ENCODE data around the gene GPR162.

The GPR162 gene, protein sequence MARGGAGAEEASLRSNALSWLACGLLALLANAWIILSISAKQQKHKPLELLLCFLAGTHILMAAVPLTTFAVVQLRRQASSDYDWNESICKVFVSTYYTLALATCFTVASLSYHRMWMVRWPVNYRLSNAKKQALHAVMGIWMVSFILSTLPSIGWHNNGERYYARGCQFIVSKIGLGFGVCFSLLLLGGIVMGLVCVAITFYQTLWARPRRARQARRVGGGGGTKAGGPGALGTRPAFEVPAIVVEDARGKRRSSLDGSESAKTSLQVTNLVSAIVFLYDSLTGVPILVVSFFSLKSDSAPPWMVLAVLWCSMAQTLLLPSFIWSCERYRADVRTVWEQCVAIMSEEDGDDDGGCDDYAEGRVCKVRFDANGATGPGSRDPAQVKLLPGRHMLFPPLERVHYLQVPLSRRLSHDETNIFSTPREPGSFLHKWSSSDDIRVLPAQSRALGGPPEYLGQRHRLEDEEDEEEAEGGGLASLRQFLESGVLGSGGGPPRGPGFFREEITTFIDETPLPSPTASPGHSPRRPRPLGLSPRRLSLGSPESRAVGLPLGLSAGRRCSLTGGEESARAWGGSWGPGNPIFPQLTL

DNA sequence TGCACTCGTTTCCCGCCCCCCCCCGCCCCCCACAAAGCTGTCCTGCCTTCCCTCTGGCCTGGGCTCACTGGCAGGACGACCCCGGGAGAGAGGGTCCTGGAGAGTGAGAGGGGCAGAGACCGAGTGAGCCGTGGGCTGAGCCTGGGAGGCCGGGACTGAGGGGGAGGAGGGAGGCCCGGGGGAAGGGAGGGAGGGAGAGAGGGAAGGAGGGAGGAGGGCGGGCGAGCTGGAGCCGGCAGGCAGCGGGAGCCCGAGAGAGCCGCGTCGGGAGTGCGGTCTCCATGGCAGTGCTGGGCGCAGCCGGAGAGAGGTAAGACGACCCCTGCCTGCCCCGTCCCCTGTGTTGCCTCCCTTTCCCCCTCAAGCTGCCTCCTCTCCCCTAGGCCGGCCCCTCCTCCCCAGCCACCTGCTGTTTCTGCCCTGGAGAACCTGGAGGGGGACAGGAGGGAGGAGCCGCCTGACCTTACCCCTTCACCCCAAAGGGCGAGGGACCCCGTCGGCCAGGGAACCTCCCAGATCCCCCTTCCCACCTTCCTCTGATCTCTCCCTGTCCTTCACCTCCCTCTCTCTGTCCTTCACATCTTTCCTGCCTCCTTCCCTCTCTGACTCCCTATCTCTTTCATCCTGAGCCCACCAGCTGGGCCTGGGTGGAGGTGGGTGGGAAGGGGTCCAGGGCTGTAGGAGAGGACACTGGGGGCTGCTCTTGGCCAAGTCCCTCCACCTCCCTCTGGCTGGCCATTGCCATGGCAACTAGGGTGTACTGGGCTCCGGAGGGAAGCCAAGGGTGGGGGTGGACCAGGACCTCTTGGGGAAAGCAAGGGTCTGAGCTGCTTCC, at the start of gene GPR162:
Gene GPR162 (plus strand): TSS at position 231 of the 835 bp plus-strand sequence. CDS start 2,078 bp downstream, outside the sequence.
- DNase-seq = peak; percentile 56

DNA sequence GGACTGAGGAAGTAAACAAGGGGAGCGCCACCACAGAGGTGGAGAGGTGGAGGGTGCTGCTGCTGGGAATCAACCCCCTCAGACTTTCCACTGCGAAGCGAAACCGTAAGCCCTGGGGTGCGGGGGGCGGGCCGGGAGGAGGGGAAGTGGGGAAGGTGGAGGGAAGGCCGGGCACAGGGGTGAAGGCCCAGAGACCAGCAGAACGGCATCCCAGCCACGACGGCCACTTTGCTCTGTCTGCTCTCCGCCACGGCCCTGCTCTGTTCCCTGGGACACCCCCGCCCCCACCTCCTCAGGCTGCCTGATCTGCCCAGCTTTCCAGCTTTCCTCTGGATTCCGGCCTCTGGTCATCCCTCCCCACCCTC, 49.3 kb upstream of the GPR162 start, which contains the start of gene LAG3:
Gene LAG3 (plus strand): TSS at position 190 of the 365 bp plus-strand sequence. CDS start 333 bp downstream, outside the sequence.
- DNase-seq = no peak

DNA sequence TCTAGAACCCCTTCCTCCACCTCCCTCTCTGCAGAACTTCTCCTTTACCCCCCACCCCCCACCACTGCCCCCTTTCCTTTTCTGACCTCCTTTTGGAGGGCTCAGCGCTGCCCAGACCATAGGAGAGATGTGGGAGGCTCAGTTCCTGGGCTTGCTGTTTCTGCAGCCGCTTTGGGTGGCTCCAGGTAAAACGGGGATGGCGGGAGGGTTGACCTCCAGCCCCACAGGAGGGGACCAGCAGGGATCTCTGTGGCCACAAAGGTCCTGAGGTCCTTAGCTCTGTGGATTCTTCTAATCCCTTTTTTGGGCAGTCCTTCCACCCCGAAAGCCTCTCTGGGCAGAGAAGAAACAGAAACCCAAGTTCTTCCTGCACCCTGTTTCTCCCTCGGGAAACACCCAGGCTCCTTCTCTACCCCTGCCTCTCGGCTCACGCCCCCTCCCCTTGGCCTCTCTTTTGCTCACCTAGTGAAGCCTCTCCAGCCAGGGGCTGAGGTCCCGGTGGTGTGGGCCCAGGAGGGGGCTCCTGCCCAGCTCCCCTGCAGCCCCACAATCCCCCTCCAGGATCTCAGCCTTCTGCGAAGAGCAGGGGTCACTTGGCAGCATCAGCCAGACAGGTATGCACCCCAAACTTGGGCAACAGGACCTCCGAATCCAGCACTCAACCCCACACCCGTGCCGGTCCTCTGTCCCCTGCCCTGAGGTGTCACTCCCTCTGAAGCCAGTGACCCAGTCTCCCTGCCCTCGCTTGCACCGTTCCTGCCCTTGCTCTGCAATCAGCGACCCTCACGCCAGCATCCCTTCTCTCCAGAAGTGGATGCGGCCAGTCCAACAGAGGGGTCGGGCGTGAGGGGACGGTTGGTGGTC, 48.7 kb upstream of the GPR162 start:
- DNase-seq = no peak

DNA sequence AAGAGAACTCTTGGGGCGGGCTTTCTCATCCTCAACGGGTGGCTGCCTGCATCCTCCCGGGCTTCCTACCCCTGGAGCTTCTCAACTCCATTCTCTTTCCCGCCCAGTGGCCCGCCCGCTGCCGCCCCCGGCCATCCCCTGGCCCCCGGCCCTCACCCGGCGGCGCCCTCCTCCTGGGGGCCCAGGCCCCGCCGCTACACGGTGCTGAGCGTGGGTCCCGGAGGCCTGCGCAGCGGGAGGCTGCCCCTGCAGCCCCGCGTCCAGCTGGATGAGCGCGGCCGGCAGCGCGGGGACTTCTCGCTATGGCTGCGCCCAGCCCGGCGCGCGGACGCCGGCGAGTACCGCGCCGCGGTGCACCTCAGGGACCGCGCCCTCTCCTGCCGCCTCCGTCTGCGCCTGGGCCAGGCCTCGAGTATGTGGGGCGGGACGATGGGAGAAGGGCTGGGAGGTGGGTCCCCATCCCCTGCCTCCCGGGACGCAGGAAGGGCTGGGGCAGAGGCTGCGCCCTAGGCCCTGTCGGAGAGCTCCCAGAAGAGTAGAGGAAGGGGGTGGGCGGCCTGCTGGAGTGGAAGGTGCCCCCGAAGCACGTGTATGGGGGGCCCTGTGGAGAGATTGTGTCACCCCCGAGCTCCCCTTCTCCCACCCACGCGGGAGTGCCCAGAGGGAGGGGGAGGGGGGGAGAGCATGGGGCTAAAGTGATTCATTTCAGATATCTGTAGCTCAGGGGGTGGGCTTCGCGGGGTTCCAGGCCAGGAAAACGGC, 47.9 kb upstream of the GPR162 start:
- DNase-seq = no peak

DNA sequence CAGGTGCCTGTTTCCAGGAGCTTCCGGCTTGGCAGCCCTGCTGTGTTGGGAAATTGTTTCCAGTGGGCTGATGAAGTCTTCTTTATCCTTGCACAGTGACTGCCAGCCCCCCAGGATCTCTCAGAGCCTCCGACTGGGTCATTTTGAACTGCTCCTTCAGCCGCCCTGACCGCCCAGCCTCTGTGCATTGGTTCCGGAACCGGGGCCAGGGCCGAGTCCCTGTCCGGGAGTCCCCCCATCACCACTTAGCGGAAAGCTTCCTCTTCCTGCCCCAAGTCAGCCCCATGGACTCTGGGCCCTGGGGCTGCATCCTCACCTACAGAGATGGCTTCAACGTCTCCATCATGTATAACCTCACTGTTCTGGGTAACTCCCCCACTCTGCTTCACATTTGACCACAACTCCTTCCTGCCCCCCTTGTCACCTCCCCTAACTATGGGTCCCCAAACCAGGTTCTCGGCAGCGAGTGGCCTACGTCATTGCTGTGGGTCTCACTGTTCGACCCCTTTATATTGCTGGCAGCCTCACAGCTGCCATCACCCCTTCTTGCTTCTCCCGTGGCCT, 47.0 kb upstream of the GPR162 start:
- DNase-seq = no peak

DNA sequence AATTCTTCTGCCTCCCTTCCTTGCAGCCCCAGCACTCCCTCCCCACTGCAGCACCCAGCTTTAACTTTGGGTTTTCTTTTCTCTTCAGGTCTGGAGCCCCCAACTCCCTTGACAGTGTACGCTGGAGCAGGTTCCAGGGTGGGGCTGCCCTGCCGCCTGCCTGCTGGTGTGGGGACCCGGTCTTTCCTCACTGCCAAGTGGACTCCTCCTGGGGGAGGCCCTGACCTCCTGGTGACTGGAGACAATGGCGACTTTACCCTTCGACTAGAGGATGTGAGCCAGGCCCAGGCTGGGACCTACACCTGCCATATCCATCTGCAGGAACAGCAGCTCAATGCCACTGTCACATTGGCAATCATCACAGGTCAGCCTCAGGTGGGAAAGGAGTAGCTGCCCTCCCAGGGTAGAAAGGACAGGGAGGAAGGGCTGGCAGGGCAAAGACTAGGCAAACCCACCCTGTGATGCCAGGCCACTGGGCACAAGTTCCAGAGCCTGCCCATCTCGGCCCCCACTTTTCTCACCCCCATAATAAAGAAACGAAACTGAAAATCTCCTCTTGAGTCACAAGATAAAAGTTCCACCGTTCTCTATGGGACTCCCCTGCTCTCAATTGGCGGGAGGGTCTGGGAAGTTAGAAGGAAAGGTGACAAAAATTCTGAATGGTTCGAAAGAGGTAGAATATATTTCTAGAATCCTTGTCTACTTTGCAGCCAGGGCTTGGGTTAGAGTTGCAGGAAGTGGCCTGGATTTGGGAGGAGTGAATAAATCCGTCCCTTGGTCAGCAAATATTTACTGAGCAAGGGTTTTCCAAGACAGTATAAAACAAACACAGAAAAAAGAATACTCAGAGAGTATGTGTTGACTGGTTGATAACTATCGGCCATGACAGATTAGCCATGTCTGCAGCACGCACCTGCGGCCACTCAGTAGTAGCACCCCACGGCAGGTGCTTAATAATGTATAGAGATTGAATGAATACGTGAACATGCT, 46.1 kb upstream of the GPR162 start:
- no peak for DNase-seq

DNA sequence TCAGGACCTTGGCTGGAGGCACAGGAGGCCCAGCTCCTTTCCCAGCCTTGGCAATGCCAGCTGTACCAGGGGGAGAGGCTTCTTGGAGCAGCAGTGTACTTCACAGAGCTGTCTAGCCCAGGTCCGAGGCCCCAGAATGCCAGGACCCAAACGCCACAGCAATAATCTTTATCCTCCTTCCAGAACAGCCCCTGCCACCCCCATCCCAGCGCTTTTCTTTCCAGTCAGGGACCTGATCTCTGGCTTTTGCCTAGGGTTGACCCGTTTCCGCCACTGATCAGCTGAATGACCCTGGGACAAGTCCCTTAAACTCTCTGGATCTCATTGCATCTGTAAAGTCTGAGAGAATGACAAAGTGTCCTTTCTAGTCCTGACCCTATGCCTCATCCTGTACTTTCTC, 44.2 kb upstream of the GPR162 start:
- no peak for DNase-seq

DNA sequence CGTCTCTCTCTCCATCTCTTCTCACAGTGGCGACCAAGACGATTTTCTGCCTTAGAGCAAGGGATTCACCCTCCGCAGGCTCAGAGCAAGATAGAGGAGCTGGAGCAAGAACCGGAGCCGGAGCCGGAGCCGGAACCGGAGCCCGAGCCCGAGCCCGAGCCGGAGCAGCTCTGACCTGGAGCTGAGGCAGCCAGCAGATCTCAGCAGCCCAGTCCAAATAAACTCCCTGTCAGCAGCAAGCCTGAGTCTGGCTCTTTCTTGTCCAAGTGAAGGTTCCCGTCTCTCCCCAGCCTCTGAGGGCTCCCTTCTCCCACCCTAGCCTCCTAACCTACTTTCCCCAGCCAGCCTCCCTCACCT, 43.4 kb upstream of the GPR162 start:
- no peak for DNase-seq

DNA sequence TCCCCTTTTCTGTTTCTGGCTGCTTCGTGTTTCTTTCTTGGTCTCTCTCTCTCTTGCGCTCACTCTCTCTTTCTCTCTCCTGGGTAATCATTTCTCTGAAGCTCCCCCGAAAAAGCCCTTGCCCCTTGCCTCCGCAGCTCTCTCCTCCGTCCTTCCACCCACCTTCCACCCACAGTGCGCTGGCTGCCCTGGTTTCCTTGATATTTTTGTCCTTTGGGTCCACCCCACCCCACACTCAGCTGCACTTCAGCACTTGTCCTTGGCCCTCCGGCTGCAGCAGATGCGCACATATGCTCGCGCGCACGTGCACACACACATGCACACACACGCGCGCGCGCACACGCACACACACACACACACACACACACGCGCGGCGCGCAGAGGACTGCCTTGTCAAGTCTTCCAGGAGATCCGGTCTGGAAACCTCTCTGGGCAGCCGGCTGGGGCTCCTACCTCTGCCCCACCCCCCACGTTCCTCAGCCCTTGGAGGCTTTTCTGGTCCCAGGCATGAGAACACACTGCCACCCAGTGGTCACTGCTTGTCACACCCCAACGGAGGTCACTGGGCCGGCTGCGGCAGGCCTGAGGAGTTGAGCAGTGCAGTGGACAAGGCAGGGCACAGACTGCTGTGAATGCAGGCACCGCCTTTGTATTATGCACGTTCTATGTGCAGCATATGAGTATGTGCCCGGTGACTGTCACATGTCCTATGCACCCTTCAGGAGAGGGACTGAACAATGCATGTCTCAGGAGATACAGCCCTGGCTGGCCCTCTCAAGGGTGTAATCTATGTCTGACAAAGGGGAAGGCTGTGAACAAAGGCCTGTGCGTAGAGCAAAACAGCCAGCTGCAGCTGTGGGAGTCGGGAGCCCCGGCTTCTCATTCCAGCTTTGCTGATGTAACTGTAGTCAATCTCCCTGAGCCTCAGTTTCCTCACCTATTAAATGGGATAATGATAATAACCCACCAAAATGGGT, 42.8 kb upstream of the GPR162 start:
- DNase-seq = peak; percentile 81

DNA sequence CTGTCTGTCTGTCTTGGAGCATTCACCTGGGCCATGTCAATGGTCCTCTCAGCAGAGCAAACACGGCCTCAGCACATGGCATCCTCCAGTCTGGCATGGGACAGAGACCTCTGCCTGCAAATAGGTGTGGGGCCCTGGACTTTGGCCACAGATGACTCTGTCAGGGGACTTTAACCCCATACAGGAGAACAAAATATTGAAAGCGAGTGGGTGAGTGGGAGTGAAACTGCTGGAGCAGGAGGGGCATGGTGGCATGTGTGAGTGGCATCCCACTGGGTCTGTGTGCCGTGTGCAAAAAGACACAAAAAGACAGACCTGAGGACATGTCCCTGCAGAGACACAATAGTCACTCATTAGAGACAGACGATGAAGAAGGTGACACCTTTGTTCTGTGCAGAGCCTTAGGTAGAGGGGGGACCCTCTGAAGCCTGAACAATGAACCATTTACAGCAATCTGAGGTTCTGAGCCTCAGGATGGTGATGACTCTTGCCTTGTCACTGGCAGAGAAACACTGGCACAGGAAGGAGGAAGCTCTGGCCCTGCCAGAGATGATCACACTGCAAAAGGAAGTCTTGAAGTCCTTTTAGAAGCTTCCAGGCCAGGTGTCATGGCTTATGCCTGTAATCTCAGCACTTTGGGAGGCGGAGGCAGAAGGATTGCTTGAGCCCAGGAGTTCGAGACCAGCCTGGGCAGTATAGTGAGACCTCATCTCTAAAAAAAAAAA, 41.8 kb upstream of the GPR162 start:
- no peak for DNase-seq

DNA sequence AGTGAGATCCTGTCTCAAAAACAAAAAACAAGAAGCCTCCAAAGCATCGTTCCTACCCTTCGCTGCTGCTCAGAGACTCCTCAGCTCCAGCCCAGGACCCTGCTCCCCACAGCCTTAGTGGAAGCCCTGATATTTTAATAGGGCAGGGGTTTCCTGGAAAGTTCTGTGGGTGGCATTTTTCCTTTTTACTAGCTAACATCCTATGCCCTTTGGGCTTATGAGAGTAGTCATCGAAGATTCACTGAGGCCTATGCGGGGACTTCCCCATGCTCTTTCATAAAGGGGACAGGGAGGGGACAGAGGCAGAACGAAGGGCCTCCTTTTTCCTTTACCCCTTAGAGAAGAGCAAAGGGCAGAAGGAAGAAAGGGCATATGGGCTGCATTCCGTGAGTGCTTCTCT, 41.0 kb upstream of the GPR162 start:
- DNase-seq = no peak

DNA sequence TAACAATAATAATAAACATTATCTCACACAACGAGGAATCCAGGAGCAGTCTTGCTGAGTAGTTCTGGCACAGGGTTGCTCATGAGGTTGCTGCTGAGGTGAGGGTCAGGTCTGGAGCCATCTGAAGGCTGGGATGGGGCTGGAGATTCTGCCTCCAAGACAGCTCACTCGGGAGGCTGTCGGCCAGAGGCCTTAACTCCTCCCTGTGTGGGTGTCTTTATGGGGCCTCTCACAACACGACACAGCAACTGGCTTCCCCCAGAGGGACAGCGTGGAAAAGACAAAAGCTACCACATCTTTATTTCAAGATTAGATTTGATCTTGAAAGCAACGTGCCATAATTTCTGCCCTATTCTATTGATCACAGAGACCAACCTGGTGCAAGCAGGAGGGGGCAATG, 39.5 kb upstream of the GPR162 start:
- no peak for DNase-seq

DNA sequence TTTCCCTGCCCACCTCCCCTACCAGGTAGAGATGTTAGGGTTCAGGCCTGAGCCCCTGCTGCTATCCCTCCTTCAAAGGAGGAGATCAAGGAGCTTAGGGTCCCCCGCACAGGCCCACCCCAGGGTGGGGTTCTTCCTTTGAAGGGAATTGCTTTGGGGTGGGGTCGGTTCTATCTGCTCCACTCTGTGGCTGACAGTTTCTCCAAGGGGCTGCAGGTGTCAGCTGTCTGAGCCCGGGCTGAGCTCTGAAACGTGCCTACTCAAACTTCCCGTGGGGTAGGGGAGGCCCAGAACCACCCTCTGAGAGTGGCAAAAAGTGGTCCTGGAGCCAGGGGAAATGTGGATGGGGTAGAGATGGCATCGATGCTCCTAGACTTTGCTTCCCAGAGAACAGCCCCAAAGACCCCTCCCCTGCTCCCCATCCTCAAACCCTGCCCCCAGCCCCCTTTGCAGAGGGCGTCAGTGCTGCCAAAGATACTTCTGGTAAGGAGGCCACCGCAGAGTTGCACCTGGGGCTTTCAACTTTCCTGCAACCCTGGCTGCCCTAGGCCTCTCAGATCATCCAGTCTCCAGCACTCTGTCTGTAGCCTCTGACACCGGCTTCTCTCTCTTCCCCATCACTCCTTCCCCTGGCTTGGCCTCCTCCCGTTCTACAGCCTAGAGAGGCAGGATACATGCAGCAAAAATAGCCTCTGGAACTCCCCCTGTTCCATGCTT, 38.6 kb upstream of the GPR162 start:
- DNase-seq = no peak

DNA sequence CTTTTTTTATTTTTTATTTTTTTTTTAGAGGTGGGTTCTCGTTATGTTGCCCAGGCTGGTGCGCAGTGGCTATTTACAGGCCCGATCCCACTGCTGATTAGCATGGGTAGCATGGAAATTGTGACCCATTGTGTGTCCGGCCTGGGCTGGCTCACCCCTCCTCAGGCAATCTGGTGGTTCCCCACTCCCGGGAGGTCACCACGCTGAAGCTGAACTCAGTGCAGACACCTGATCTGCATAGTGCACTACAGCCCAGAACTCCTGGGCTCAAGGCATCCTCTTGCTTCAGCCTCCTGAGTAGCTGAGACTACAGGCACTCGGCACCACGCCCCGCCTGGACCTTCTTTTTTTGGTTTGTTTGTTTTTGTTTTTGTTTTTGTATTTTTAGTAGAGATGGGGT, 37.8 kb upstream of the GPR162 start:
- no peak for DNase-seq

DNA sequence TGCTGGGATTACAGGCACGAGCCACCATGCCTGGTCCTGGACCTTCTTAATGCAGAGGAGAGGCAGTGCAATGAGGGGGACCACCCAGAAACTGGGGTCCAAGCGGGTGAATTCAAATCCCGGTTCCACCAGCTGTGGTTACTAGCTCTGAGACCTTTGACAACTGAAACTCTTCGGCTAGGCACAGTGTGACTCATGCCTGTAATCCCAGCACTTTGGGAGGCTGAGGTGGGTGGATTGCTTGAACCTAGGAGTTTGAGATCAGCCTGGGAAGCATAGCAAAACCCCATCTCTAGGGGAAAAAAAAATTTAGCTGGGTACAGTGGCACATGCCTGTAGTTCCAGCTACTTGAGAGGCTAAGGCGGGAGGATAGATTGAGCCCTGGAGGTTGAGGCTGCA, 37.3 kb upstream of the GPR162 start:
- DNase-seq = no peak

DNA sequence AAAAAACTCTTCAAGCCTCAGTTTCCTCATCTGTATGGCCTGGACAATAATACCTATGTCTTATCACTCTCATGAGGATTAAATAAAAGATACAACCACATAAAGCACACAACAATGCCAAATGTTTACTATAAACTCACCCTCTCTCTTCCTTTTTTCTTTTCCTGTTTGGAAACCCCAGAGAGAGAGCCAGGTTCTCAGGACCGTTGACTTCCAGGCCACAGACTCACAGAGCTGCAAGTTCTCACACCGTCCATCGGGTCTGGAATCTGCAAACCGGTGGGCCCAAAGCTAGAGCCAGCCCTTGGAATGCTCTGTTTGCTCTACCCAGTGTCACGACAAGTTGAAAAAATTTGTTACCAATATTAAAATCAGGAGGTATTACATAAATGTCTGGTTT, 36.9 kb upstream of the GPR162 start:
- DNase-seq = no peak

DNA sequence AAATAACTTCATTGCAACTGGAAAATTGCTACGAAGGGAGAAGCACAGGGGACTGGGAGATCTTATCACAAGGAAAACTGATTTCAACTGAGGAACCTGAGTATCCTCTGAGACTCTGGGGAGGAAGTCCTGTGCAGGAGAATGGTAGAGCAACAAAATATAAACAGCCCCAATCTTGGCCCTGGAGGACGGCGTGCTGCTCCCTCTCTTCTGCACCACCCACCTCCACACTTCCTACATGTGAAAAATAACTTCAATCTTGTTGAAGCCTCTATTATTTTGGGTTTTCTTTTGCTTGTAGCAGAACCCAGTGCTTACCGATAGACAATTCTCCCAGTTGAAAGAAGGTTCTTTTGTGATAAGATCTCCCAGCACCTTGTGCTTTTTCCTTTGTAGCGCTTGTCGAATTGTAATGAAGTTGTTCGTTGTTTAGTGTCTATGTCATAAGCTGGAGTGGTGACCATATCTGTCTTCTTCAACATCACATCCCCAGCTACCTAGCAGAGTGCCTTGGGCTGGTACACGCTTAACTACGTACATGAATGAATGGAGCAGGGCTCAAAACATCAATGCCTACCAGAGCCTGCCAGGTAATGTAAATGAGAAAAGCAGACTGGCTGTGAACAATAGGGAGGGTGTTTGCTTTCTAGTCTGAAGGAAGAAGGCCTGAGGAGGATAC, 35.1 kb upstream of the GPR162 start:
- no peak for DNase-seq

Measured in NCI-H1092 (cell line).